Left renal cortex interstitium (tissue), 4 donors: ENCODE results near the gene PACRG. TPM values are rescaled to one million over a fixed set of nuclear protein-coding genes. Genes with fewer than 3 reads are reported as not detected.

Source experiments
- DNase-seq, 4 donors: peaks; one replicate each; pipeline ENCODE4 v3.0.0-alpha.2; 2013; ENCODE audit warnings: low read depth in 4 of 4, low spot score in 2 of 4, missing footprints in 1 of 4
- polyA plus RNA-seq, 4 donors: library from polyadenylated mRNA; unstranded; fragments of 120-200 nt; gene quantifications; one replicate each; pipeline ENCODE4 v1.2.1, GENCODE V29; 2013; ENCODE audit not compliant: insufficient read length in 4 of 4

The PACRG gene
- polyA plus RNA-seq, 4 donors: 13.7 to 20.1 (median 15.1) TPM

- DNase-seq: no peak
Measured at GRCh38 chr6:163320804-163321203, 593.0 kb downstream of the PACRG start.

DNA sequence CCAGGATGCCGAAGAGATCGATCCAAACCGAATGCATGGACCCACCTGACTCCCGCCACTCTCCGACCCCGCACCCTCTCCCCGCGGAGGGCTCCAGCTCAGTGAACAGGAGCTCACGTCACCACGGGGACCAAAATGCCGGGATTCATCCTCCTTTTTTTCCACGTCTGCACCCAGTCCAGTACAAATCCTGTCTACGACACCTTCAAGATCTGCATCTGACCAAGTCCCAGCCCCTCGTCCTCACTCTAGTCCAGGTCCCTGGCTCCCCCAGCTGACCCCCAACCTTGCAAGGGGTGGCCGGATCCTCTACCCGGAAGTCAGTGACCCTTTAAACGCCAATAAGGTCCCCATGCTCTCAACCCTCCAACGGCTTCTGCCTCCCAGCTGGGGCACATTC, 593.9 kb downstream of the PACRG start:
- DNase-seq: no peak

- no peak for DNase-seq
Measured at GRCh38 chr6:163323274-163323673, 595.5 kb downstream of the PACRG start.

- no peak for DNase-seq
Measured at GRCh38 chr6:163323705-163324104, 595.9 kb downstream of the PACRG start.

GRCh38 chr6:163324326-163324687, 596.5 kb downstream of the PACRG start:
- DNase-seq: no peak

DNA sequence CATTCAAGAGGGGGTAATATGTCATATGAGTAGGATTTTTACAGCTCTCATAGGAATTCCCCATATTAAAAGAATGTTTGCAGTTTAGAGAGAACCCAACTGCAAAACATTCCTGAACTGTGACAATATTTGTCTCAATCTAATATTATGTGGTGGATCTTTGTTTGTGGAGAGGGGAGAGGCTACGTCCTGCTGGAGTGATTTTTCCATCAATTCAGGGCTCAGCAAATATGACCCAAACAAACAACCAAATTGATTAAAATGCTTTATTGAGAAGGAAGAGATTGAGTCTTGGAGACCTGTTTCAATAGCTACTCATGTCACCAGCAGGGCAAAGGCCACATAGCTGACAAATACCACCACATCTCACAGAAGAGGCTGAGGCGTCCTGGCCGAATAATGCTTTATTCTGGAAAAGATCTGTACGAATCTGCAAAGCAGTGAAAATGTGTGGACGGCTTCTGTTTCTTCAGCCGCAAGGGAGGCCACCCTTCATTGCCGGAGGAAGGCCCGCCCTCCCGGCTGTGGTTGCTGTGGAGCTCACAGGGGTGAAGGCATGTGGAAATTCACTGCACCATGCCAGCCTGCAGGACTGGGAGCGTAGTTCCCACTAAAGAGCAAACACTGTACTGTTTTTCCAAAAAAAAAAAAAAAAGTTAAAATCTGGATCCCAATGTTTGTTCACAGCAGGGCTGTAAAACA, 597.1 kb downstream of the PACRG start:
- no peak for DNase-seq

GRCh38 chr6:163325390-163325784, 597.6 kb downstream of the PACRG start:
- no peak for DNase-seq

GRCh38 chr6:163327165-163327880, 599.5 kb downstream of the PACRG start:
- DNase-seq: no peak

GRCh38 chr6:163327921-163328320, 600.1 kb downstream of the PACRG start:
- no peak for DNase-seq

DNA sequence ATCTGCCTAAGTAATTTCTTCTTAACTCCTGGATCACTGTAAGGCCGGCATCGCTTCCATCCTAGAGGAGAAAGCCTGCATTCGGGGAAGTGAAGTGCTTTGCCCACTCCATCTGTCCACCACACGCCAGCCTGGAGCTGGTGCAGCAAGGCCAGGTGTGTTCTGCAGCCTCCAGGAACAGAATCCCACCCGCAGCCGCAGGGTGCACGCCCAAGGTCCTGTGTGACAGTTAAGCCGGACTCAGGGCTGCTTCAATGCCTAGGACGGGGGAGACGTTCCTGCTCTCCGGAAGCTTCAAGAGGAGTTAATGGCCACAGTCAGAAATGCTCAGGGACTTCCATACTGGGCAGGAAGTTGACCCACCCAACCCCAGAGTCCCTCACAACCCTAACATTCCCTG, 600.6 kb downstream of the PACRG start:
- no peak for DNase-seq

- no peak for DNase-seq
Measured at GRCh38 chr6:163329991-163330390, 602.2 kb downstream of the PACRG start.

- DNase-seq: no peak
Measured at GRCh38 chr6:163331245-163331644, 603.5 kb downstream of the PACRG start.

DNA sequence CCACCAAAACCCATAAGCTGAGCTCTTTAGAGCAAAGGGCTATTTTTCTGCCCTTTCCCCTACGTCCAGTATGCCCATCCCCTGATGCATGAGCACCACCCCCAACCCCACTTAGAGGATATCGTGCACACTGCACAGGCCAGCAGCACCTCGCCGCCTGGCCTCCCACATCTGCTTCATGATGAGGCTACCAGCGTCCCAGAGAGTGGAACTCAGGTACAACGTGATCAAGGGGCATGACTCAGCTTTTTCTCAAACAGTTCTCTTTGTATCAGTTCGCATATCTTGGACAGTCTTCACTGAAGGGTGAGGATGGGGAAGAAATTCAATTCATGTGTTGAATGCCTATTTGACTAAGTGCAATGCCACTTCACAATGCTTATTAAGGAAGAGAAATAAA, 604.8 kb downstream of the PACRG start:
- no peak for DNase-seq

- DNase-seq: no peak
Measured at GRCh38 chr6:163333038-163333437, 605.3 kb downstream of the PACRG start.

DNA sequence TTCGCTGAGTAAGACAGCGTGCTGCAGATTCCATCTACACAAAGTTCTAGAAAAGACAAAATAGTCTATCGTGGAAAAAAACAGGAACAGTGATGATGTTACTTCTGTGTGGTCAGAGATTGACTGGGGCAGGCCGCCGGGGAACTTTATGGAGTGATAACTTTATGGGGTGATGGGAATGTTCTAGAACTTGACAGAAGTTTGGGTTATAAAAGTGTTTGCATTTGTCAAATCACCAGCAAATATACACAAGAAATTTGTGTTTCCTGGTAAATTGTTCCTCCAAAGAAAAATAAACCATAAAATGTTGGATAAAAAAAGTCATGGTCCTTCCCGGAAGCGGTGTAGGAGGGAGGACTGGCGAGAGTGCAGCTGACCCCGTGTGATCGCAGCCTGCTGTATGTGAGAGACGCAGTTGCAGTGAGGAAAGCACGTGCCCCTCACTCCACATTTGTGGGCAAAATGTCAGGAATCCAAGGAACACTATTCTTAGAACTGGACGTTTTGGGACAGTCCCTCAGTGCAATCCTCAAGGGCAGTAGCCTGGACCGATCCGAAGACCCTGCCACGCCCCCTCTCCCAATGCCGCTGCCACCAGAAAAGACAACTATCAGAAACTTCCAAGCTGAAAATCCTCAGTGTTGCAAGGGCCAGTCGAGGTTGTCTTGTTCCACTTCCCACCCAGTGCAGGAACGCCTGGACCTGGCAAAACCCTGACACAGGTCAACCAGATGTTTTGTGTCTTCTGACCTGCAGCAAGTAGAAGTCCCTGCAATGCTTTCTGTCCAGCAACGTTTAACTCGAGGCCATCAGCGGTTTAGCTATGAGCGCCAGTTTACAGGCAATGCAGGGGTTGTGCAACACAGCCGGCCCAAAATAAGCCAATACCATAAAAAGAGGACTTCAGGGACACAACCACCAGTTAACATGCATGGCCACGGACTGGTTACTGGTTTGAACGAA, 606.2 kb downstream of the PACRG start:
- no peak for DNase-seq

GRCh38 chr6:163335056-163335455, 607.3 kb downstream of the PACRG start:
- DNase-seq: no peak

GRCh38 chr6:163335671-163336545, 608.1 kb downstream of the PACRG start:
- peak in 1 of 4 donors; percentile 58 for DNase-seq

GRCh38 chr6:163336961-163337360, 609.2 kb downstream of the PACRG start:
- DNase-seq: no peak

DNA sequence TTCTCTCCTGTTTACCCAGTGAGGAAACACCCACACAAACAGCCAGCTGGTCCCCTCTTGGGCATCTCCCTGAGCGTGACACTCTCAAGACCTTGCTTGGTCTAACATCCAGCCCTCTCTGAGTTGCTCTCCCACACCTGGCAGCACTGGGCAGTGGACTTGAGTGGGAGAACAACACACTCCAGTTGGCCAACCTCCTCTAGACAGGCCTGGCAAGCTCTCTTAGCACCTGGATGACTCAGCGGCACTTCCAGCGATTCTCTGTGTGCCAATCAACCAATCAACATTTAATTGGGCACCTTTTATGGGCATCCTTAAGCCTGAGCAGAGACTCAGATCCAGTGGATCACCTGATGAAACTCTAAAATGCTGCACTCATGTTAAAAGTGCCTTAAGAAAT, 610.2 kb downstream of the PACRG start:
- DNase-seq: no peak

GRCh38 chr6:163338671-163339405, 611.1 kb downstream of the PACRG start:
- no peak for DNase-seq
